GM13976 (cell line): Measurements from ENCODE around the gene FARS2.

ENCODE experiments used
- DNase-seq: peaks from one replicate; pipeline ENCODE4 v3.0.0; 2012; ENCODE audit warnings: low spot score
- in situ Hi-C: fragments of 300-500 bp; cut with MboI; formaldehyde crosslinking; loops from one replicate; pipeline ENCODE4 v1.12.0; 2022; ENCODE audit warnings: low sequenced_read_pairs, mixed read lengths, inconsistent platforms; ENCODE audit not compliant: unreplicated experiment
- TF ChIP-seq, protein P1 (sequence below): IDR thresholded peaks from 2 replicates; pipeline ENCODE4 v1.5.1; 2012; ENCODE audit warnings: borderline replicate concordance, mild to moderate bottlenecking; ENCODE audit not compliant: insufficient read depth; ENCODE audit errors: extremely low read depth, missing control alignments, control extremely low read depth

FARS2 gene

DNA sequence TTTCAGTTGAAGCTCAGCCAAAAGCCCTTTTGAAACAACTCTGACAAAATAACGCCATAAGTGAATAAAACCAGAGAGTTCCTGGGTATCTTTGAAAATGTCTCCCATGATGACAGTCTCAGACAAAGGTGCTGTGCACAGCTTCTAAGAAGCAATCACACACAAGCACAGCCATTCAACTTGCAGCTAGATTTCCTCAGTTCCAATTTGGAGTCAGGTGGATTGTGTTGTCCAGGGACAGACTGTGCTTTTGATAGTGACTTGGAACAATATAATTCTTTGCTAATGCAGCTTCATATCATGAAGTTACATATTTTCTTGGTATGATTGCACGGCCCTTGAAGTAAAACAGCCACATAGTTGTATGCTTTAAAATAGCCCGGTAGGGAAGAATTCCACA lies 105.6 kb downstream of the FARS2 start:
- in situ Hi-C loops = no loop called here
- TF ChIP-seq, protein P1, sequence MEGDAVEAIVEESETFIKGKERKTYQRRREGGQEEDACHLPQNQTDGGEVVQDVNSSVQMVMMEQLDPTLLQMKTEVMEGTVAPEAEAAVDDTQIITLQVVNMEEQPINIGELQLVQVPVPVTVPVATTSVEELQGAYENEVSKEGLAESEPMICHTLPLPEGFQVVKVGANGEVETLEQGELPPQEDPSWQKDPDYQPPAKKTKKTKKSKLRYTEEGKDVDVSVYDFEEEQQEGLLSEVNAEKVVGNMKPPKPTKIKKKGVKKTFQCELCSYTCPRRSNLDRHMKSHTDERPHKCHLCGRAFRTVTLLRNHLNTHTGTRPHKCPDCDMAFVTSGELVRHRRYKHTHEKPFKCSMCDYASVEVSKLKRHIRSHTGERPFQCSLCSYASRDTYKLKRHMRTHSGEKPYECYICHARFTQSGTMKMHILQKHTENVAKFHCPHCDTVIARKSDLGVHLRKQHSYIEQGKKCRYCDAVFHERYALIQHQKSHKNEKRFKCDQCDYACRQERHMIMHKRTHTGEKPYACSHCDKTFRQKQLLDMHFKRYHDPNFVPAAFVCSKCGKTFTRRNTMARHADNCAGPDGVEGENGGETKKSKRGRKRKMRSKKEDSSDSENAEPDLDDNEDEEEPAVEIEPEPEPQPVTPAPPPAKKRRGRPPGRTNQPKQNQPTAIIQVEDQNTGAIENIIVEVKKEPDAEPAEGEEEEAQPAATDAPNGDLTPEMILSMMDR = no peak
- no peak for DNase-seq

DNA sequence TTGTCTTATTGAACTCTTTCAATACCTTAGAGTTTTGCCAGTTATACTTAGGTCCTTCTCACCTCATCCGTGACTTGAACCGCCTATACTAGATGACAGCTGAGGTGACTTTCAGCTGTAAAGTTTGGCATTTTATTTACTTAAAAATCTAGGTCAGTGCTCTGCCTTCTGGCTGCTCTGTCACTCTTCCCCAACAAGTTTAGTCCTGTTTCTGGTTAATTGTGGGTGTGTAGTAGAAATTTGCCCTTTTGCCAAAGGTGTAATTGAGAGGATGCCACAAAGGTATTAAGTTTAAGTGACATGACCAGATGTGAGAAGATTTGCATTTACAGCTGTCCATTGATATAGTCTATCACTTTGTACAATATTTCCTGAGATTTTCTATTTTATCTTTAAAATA lies 106.2 kb downstream of the FARS2 start:
- in situ Hi-C loops = no loop called here
- TF ChIP-seq, protein P1 = no peak
- DNase-seq = no peak

DNA sequence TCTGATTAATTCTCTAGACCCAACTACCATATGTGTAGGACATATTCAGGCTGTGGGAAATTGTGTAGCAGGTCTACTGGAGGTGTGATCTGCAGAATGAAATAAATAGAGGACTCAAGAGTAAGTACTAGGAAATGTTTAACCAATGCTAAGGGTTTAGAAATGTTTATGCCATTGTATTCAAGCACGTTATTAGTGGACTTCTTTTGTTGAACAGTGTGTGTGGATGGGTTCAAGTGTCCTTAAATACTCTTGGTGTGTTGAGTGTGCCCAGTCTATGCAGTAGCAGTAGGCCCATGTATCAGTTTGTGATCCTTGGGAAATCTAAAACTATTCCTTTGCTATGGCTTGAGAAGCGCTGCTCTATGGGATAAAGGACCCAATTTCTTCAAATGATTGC lies 112.1 kb downstream of the FARS2 start:
- TF ChIP-seq, protein P1 = no peak
- DNase-seq = no peak
- in situ Hi-C loops = no loop called here

DNA sequence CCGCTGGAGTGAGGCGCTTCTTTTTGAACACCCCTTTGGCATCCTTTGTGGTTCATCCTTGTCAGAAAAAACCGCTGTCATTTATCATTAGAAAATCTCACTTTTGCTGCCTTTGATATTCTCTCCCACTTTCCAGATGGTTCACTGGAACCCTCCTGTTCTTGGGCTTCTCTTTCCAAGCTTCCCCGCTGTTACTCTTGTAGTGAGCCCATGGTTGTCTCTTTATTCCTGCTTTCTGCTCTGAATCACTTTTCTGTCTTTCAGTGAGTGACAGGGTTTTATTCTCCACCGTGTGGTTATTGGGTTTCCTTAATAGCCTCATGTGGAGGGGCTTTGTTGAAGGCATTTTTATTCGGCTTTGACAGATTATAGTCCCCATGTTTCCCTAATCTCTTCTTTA lies 117.0 kb downstream of the FARS2 start:
- in situ Hi-C loops = no loop called here
- TF ChIP-seq, protein P1 = no peak

DNA sequence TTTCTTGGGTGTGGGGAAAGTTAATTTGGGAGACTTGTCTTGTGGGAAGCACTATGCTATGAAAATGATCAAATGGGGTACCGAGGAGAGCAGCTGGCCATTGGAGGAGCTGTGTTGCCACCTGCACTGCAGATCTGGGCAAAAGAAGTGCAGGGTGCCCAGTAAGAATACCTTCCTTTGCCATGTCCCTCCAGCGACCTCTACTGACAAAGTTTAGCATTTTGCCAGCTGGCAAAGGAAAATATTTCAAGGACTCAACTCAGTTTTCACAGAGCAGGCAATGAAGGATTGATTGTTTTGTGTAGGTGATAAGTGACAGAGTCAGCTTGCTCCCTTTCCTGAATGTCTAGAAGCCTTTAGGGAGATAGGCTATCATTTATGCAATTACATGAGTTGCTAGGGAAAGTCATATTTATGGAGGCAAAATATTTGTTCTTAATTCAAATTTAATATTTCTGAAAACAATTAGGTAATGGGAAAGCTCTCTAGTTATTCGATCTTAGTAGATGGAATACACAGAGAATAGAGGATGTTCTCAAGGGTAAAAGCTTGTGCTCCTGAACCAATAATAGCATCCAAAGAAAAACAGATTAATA lies 118.4 kb downstream of the FARS2 start:
- TF ChIP-seq, protein P1 = peak; percentile 35
- in situ Hi-C loops = loop anchor here (10.0 kb wide), 1 partner anchor 235 kb away; no protein-coding TSS in a partner anchor
- peak; percentile 60 for DNase-seq

More for the DNA sequence above, 117.0 kb downstream of the FARS2 start:
- DNase-seq = no peak

DNA sequence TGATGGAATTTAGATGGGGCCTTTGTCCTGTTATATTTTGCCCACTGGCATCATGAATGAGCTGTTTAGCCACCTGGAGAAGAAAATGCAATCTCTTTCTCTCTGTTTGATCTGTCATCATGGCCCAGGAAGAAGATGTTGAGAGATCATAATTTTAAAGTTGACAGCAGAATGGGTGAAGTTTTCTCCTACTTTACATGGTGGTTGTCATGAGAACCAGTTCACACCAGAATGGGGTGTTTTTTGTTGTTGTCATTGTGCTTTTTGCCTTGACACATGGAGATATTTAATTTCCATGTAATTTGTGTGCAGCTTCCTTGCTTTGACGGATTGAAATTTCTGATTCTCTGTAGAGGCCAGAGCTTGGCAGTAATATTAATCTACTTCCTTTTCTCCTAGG lies 122.5 kb downstream of the FARS2 start:
- no peak for DNase-seq
- in situ Hi-C loops = loop anchor here (10.0 kb wide), 1 partner anchor 239 kb away; no protein-coding TSS in a partner anchor
- TF ChIP-seq, protein P1 = no peak
